ENCODE measurements around the gene AGBL4.

The AGBL4 gene

GRCh38 chr1:49200738-49201137 lies 823.0 kb downstream of the AGBL4 start:
- FAIRE-seq (no peak), DNase-seq (ENCODE audit: insufficient read length, low spot score) (no peak)
- TF ChIP-seq CTCF (IDR thresholded peaks at IDR 0.05; ENCODE audit: insufficient read depth, missing control alignments), result no peak

GRCh38 chr1:49199564-49199963 lies 824.2 kb downstream of the AGBL4 start:
- FAIRE-seq, result no peak
- TF ChIP-seq CTCF (IDR thresholded peaks at IDR 0.05; ENCODE audit: insufficient read depth, missing control alignments), result no peak
- DNase-seq (ENCODE audit: insufficient read length, low spot score), result no peak

DNA sequence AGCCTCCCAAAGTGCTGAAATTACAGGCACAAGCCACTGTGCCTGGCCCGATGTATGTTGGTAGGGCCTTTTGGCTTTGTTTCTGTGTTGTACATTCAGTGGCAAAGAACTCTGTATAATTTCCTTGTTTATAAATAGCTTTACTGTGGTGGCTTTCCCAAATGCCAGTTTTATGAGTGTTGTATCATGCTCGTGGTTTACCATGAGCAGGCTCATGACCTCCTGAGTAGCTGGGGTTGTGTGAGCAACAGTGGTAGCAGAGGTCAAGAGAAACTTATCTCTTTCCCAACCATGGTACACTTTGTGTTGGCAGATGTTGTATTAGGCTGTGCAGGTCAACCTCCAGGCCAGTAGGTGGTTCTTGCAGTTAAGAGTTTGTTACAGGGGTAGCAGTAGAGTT lies 826.7 kb downstream of the AGBL4 start:
- DNase-seq (ENCODE audit: insufficient read length, low spot score) (no peak), FAIRE-seq (no peak)
- no peak for TF ChIP-seq CTCF (IDR thresholded peaks at IDR 0.05; ENCODE audit: insufficient read depth, missing control alignments)

- FAIRE-seq (no peak), DNase-seq (ENCODE audit: insufficient read length, low spot score) (no peak)
- TF ChIP-seq CTCF (IDR thresholded peaks at IDR 0.05; ENCODE audit: insufficient read depth, missing control alignments), result no peak
These were observed 833.6 kb downstream of the AGBL4 start for GRCh38 chr1:49190138-49190537.

- TF ChIP-seq CTCF (IDR thresholded peaks at IDR 0.05; ENCODE audit: insufficient read depth, missing control alignments), result no peak
- FAIRE-seq (no peak), DNase-seq (ENCODE audit: insufficient read length, low spot score) (no peak)
These were observed 836.7 kb downstream of the AGBL4 start for GRCh38 chr1:49187056-49187455.

DNA sequence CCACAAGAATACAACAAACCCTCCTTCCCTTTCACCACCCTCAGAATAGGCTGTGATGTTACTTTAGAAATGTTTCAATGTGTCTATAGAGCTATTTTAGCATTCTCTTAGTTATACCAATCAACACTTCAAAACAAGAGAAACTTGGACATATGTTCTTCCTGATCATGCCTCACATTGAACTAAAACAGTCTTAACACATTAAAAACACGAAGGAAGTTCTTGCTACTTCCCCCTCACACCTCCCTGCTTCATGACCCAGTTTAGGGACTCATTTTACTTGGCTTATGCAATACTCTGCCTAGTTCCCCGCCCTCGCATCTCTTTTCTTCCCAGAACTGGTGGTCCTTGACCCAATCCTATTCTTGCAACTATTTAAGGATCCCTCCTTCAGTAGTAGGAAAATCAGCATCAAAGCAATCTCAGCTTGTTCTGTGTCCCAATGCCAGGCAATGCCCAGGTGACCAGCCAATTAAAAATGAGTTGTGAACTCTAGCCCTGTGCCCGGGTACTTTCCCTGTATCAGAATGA lies 838.2 kb downstream of the AGBL4 start:
- FAIRE-seq, result no peak
- no peak for TF ChIP-seq CTCF (IDR thresholded peaks at IDR 0.05; ENCODE audit: insufficient read depth, missing control alignments)
- DNase-seq (ENCODE audit: insufficient read length, low spot score), result no peak

DNA sequence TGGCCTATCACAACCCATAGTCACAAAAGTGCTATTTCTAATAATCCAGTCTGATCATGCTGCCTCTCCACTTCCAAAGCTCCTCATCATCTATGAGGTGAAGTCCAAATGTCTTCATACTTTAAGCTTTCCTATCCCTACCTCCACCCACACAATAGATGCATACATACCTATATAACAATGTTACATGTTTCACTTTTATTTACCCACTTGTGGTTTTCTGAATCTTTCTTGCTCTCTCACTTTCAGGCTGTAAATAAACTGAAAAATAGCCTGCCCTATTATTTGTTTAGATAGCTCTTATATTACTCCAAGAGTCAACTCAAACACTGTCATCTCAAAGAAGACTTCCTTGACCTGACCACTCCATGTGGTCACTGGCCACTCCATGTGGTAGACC lies 840.3 kb downstream of the AGBL4 start:
- DNase-seq (ENCODE audit: insufficient read length, low spot score), result no peak
- FAIRE-seq, result no peak
- TF ChIP-seq CTCF (IDR thresholded peaks at IDR 0.05; ENCODE audit: insufficient read depth, missing control alignments), result no peak

All from D721Med (cell line).